ENCODE results near the gene DYRK2.

Gene DYRK2

DNA sequence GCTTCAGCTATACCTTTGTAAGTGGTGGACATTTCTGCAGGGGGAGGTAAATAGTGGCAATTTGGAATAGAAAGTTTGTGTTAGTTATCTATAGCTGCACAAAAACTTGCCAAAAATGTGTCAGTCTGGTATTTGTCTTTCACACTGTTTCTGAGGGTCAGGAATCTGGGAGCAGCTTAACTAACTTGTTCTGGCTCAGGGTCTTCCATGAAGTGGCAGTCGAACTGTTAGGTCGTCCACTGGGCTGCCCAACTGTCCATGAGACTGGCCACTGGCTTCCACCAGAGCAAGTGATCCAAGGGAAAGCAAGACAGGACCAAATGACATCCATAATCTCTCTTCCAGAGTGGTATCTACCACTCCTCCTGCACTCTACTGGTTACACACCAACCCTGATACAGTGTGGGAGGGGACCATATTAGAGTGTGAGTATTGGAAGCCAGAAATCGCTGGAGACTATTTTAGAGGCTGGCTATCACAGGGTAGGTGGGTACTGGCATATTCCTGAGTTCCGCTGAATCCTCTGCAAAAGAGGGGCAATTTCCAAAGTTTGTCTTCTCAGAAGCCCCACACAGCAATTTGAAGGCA is 60.9 kb downstream of the DYRK2 start:
- DNase-seq = no peak

DNA sequence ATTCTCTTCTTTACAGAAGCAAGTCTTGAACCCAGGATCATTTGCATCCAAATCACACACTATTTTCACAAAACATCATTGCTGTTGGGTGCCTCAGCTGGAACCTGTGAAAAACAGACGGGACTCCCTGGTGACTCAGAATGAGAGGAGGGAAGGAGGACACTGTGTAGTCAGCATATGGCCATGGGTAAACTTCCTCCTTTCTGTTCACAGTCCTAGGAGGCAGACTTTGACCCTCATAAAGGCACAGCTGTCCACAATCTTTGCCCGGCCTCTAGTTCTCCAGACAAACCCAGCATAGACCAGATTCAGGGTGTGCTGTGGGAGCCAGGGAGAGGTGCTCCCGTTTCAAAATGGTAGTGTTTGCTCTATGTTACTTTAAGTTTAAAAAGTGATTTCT is 62.0 kb downstream of the DYRK2 start:
- peak in 1 of 2 experiments; percentile 31 for DNase-seq

DNA sequence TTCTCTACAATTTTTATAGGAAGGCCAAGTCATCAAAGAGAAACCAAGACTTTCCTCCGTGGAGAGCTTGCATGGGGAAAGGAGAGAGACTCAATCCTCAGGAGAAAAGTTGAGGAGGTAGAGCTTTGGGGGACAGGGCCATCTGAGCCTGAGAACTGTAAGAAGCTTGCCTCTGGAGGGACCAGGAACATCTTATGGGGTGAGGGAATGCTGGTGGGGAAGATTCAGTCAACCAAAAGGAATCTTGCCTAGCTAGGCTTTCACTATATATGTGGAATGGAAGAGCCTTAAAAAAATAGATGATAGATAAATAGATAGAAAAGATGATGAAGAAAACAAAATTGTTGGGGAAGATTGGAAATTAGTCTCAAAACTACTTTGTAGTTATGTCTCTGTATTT is 63.5 kb downstream of the DYRK2 start:
- no peak for DNase-seq

DNA sequence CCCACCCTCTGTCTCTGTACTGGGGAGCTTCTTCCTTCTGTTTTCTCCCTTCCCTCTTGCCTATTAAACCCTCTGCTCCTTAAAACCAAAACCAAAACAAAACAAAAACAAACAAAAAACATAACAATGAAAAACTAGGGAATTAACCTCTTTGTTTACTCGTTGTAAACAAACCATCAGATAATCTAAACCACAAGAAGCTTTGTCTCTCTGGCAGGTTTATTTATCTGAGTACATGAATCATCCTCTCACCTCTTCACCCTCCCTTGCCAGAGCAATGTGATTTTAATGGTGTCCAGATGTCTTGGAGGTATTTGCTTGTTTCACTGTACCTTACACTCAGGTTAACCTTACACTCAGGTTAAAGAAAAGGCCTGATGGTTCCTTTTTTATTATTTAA is 66.1 kb downstream of the DYRK2 start:
- no peak for DNase-seq

All from NCI-H446 (cell line).